ENCODE measurements around the gene CXCL12. TPM values are rescaled to one million over a fixed set of nuclear protein-coding genes. Genes with fewer than 3 reads are reported as not detected.
A peak's percentile ranks its signal among the peaks of the same experiment; 100 is the strongest.

Gene CXCL12
- total RNA-seq (under 1 TPM in 1 of 2 donors, not detected in 1; 0.13 TPM), total RNA-seq (0 reads per million in 2 donors)

DNA sequence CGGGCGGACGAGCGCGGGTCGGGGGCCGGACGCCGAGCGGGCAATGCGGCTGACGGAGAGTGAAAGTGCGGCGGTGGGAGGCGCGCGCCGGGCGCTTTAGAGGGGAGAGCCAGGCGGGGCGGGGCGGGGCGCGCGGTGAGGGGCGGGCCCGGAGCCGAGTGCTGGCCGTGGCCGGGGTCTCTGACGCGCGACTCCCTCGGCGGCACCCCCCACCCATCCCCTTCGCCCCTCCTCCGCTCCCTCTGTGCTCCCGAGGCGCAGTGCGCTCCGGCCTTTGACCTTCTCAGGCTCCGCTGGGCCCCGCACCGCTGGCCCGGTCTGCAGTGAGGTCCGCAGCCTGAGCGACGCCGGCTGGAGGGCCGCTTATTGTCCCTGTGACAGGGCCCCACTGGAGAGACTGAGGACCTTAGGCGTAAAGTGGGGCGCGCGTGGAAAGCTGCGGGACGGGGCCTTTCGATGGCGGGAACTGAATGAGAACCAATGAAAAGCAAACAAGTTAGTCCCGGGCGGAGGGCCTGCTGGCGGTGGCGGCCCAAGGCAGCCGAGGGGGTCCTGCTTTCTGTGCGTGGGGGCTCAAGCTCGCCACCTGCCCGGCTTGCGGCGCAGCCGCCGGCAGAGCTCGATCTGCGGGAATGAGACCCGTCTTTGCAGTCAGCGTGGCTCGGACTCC lies at the start of gene CXCL12:
Gene CXCL12 (minus strand): TSS at position 72 of the 670 bp plus-strand sequence. CDS start 92 bp downstream, outside the sequence.
- H3K27me3 Mint-ChIP-seq = peaks cover 56% of the 10 kb centered on the region
- H3K27ac Mint-ChIP-seq = no peak within 1 kb of the TSS
- H3K4me1 Mint-ChIP-seq = no peaks in the 10 kb centered on the region
- ATAC-seq (no peak), DNase-seq (no peak)
- H3K36me3 Mint-ChIP-seq (ENCODE audit: low read depth) = peaks cover 3% of the 10 kb centered on the region
- no peaks in the 10 kb centered on the region for H3K9me3 ChIP-seq (ENCODE audit: control insufficient read depth, low read length, poor library complexity, severe bottlenecking)
- H3K4me3 Mint-ChIP-seq = peak within 1 kb of the TSS; percentile 63

GRCh38 chr10:44427479-44427878 lies 42.6 kb upstream of the CXCL12 start:
- Mint-ChIP-seq H3K27ac (no peak overlapping the region), H3K27me3 (peaks cover 2% of the 10 kb centered on the region), H3K36me3 (ENCODE audit: low read depth) (no peaks in the 10 kb centered on the region), H3K4me3 (no peak overlapping the region), H3K4me1 (no peaks in the 10 kb centered on the region)
- no peak for DNase-seq
- peaks cover 4% of the 10 kb centered on the region for H3K9me3 ChIP-seq (ENCODE audit: control insufficient read depth, low read length, poor library complexity, severe bottlenecking)
- no peak for ATAC-seq

DNA sequence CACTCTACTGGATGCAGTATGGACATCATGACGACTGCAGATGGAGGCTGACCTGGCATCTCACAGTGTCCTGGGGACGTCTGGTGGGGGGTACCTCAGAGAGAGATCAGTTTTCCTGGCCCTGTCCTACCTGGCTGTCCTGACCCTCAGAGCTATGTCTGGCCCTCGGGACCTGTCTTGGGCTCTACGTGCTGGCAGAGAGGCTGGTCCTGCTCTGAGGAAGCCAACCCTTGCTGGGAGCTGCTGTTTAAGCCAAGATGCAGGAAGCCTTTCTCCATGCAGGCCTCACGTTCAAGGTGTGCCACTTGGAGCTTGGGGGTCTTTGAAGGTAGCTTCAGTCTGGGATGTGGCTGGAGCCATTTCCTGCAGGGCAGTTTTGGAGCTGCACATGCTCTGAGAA lies 42.1 kb upstream of the CXCL12 start:
- no peak for ATAC-seq
- H3K9me3 ChIP-seq (ENCODE audit: control insufficient read depth, low read length, poor library complexity, severe bottlenecking) = peaks cover 4% of the 10 kb centered on the region
- no peak overlapping the region for H3K27ac Mint-ChIP-seq
- DNase-seq = no peak
- H3K36me3 Mint-ChIP-seq (ENCODE audit: low read depth) = no peaks in the 10 kb centered on the region
- H3K27me3 Mint-ChIP-seq = peaks cover 7% of the 10 kb centered on the region
- no peak overlapping the region for H3K4me3 Mint-ChIP-seq
- H3K4me1 Mint-ChIP-seq = no peaks in the 10 kb centered on the region

GRCh38 chr10:44426247-44427034 lies 41.5 kb upstream of the CXCL12 start:
- H3K4me3 Mint-ChIP-seq = no peak overlapping the region
- DNase-seq (no peak), ATAC-seq (no peak)
- H3K27ac Mint-ChIP-seq = no peak overlapping the region
- peaks cover 8% of the 10 kb centered on the region for H3K27me3 Mint-ChIP-seq
- no peaks in the 10 kb centered on the region for H3K36me3 Mint-ChIP-seq (ENCODE audit: low read depth)
- H3K4me1 Mint-ChIP-seq = no peaks in the 10 kb centered on the region
- peaks cover 4% of the 10 kb centered on the region for H3K9me3 ChIP-seq (ENCODE audit: control insufficient read depth, low read length, poor library complexity, severe bottlenecking)

DNA sequence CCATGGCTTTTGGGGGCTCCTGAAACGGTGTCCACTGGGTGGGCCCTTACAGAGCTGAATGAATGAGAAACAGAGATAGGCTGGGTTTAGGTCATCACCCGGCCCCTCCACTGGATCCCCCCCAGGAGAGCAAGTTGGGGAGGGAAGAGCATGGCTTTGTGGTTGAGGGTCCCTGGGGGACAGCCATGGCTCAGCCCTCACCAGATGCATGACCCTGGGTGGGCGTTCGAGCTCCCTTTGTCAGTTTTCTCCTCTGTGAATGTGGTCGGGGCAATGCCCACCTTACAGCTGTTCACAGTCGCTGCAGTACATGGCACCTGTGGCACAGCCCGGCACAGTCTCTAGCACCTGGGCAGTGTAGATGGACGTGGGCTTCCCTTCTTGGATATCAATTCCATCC lies 40.6 kb upstream of the CXCL12 start:
- Mint-ChIP-seq H3K36me3 (ENCODE audit: low read depth) (no peaks in the 10 kb centered on the region), H3K27me3 (peaks cover 8% of the 10 kb centered on the region), H3K4me1 (no peaks in the 10 kb centered on the region), H3K27ac (no peak overlapping the region), H3K4me3 (no peak overlapping the region)
- H3K9me3 ChIP-seq (ENCODE audit: control insufficient read depth, low read length, poor library complexity, severe bottlenecking) = peaks cover 4% of the 10 kb centered on the region
- DNase-seq (no peak), ATAC-seq (no peak)

- Mint-ChIP-seq H3K4me1 (no peaks in the 10 kb centered on the region), H3K36me3 (ENCODE audit: low read depth) (no peaks in the 10 kb centered on the region)
- H3K9me3 ChIP-seq (ENCODE audit: control insufficient read depth, low read length, poor library complexity, severe bottlenecking) = peaks cover 4% of the 10 kb centered on the region
Measured at GRCh38 chr10:44424957-44425356, 40.1 kb upstream of the CXCL12 start.

GRCh38 chr10:44424298-44424697 lies 39.4 kb upstream of the CXCL12 start:
- no peak overlapping the region for H3K27ac Mint-ChIP-seq
- no peak for ATAC-seq

More at GRCh38 chr10:44424957-44425356, 40.1 kb upstream of the CXCL12 start:
- ATAC-seq (no peak), DNase-seq (no peak)
- H3K27ac Mint-ChIP-seq = no peak overlapping the region
- H3K27me3 Mint-ChIP-seq = peaks cover 10% of the 10 kb centered on the region
- H3K4me3 Mint-ChIP-seq = no peak overlapping the region

DNA sequence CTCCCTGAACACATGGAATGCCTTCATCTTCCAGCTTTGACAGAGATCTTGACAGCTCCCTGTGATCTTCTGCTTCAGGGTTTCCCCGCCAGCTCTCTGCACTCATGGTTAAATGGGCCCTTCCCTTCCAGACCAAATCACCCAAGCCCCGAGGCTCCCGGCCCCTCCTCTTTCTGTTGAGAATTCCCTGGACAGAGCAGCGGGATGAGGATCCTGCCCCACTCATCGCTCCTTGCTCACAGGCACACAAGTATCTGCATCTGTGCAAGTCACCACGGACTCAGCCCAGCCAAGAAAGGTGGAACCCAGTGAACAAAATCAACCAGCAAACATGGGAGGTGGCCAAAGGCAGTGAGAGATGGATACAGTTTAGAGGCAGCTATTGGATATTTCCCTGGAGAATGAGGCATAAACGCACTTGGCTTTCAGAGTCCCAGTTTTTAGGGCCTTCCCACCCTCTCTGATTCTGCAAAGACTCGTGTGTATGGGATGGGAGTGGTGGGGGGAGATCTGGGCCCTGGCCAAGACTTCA lies 37.7 kb upstream of the CXCL12 start:
- ATAC-seq = no peak
- DNase-seq = no peak
- no peaks in the 10 kb centered on the region for H3K36me3 Mint-ChIP-seq (ENCODE audit: low read depth)
- H3K27me3 Mint-ChIP-seq = peaks cover 26% of the 10 kb centered on the region
- H3K9me3 ChIP-seq (ENCODE audit: control insufficient read depth, low read length, poor library complexity, severe bottlenecking) = no peaks in the 10 kb centered on the region
- no peak overlapping the region for H3K27ac Mint-ChIP-seq
- no peaks in the 10 kb centered on the region for H3K4me1 Mint-ChIP-seq
- no peak overlapping the region for H3K4me3 Mint-ChIP-seq

More at GRCh38 chr10:44424298-44424697, 39.4 kb upstream of the CXCL12 start:
- H3K27me3 Mint-ChIP-seq = peaks cover 17% of the 10 kb centered on the region
- H3K9me3 ChIP-seq (ENCODE audit: control insufficient read depth, low read length, poor library complexity, severe bottlenecking) = peaks cover under 1% of the 10 kb centered on the region
- no peaks in the 10 kb centered on the region for H3K36me3 Mint-ChIP-seq (ENCODE audit: low read depth)
- no peak for DNase-seq
- no peaks in the 10 kb centered on the region for H3K4me1 Mint-ChIP-seq
- no peak overlapping the region for H3K4me3 Mint-ChIP-seq

DNA sequence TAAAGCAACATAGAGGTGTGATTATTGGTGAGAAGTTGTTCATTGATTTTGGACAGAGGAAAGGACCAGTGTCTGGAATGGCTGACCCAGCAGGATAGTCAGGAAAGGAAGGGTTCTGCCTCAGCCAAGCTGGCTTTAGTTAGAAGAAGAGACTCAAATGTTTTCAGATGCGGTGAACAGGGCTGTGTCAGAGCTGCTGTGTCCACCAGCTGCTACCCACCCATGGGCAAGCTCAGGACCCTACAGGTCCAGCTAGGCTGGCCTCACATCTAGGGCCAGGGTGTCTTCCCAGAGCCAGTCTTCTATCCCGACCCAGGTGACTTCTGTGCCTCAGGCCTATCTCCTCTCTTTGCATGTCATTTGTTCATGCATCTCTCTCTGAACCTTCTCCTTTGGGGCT lies 37.3 kb upstream of the CXCL12 start:
- Mint-ChIP-seq H3K27me3 (peaks cover 31% of the 10 kb centered on the region), H3K4me3 (no peak overlapping the region), H3K27ac (no peak overlapping the region), H3K4me1 (no peaks in the 10 kb centered on the region), H3K36me3 (ENCODE audit: low read depth) (peaks cover 3% of the 10 kb centered on the region)
- ATAC-seq (no peak), DNase-seq (no peak)
- H3K9me3 ChIP-seq (ENCODE audit: control insufficient read depth, low read length, poor library complexity, severe bottlenecking) = no peaks in the 10 kb centered on the region

DNA sequence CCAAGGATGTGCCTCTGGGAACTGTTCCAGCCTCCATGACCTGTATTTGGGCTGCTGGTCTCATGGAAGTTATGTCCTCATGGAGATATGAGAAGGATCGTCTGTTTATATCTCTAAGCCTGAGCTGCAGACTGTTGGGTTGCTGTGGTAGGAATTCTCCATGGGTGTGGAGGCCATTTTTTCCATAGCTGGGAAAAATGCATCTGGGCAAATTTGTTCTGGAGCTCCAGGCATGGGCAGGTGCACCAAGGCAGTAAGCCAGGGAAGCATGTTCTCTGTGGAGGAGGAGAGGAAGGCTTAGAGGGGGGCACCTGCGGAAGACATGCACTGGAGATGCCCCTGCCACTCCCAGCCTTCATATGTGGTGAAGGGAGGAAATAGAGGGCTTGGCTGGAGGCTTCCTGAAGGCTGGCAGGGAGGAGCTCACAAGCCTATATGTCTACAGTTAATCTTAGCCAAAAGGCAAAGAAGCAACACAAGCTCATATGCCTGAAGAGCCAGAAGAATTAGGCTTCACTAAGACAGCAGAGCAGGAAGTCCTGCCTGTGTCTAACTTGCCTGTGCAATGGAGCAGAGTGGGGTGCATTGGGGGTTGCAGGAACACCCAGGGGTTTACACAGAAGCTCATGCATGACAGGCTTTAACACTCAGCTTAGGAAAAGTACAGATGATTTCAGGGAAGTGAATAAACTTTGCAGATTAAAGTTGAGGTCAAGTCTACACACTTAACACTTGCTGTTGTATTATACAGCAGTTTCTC lies 35.1 kb upstream of the CXCL12 start:
- Mint-ChIP-seq H3K4me3 (no peak overlapping the region), H3K36me3 (ENCODE audit: low read depth) (peaks cover 3% of the 10 kb centered on the region)

DNA sequence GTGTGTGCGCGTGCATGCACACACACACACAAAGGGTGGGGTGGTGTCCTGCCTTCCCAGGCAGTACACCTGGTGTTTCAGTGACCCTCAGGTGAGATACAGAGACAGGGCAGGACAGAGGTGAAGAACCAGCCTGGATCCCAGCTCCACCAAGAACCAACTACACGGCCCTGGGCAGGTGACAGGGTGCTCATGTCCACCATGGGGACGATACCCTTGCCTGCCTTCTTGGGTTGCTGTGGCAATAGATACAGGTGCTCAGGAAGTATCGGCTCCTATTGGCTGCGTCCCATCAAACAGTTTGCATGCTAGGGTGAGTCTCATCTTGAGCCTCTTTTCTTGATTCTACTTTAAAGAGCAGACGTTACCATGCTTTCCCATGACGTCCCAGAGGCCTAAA lies 33.7 kb upstream of the CXCL12 start:
- Mint-ChIP-seq H3K36me3 (ENCODE audit: low read depth) (peaks cover 3% of the 10 kb centered on the region), H3K27me3 (peaks cover 32% of the 10 kb centered on the region), H3K4me3 (no peak overlapping the region), H3K27ac (no peak overlapping the region), H3K4me1 (no peaks in the 10 kb centered on the region)
- DNase-seq (no peak), ATAC-seq (no peak)
- no peaks in the 10 kb centered on the region for H3K9me3 ChIP-seq (ENCODE audit: control insufficient read depth, low read length, poor library complexity, severe bottlenecking)

More for the DNA sequence above, 35.1 kb upstream of the CXCL12 start:
- DNase-seq (no peak), ATAC-seq (no peak)
- H3K27me3 Mint-ChIP-seq = peaks cover 32% of the 10 kb centered on the region
- H3K27ac Mint-ChIP-seq = no peak overlapping the region
- no peaks in the 10 kb centered on the region for H3K9me3 ChIP-seq (ENCODE audit: control insufficient read depth, low read length, poor library complexity, severe bottlenecking)
- no peaks in the 10 kb centered on the region for H3K4me1 Mint-ChIP-seq

DNA sequence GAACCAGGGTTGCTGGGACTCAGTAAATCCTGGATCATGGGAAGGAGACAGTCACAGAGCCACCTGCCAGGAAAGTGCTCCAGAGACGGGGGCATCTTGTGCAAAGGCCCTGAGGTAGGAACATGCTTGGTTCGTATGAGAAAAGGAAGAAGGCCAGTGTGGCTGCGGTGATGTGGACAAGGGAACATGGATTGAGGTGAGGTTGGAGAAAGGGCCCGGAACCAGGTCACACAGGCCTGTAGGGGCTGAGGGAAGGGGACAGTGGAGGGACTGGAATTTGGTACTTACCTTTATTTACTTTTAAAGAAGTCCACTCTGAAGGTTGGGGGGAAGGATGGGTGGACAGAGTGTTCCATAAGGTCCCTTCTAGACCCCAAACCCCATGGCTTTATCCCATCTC lies 32.9 kb upstream of the CXCL12 start:
- H3K4me3 Mint-ChIP-seq = no peak overlapping the region
- peaks cover 32% of the 10 kb centered on the region for H3K27me3 Mint-ChIP-seq
- no peaks in the 10 kb centered on the region for H3K9me3 ChIP-seq (ENCODE audit: control insufficient read depth, low read length, poor library complexity, severe bottlenecking)
- peaks cover 3% of the 10 kb centered on the region for H3K36me3 Mint-ChIP-seq (ENCODE audit: low read depth)
- no peak for DNase-seq
- no peak for ATAC-seq
- H3K4me1 Mint-ChIP-seq = no peaks in the 10 kb centered on the region
- H3K27ac Mint-ChIP-seq = no peak overlapping the region

GRCh38 chr10:44416936-44417335 lies 32.0 kb upstream of the CXCL12 start:
- peaks cover 3% of the 10 kb centered on the region for H3K36me3 Mint-ChIP-seq (ENCODE audit: low read depth)
- no peak overlapping the region for H3K4me3 Mint-ChIP-seq
- DNase-seq (no peak), ATAC-seq (no peak)
- H3K27me3 Mint-ChIP-seq = peaks cover 25% of the 10 kb centered on the region
- no peaks in the 10 kb centered on the region for H3K9me3 ChIP-seq (ENCODE audit: control insufficient read depth, low read length, poor library complexity, severe bottlenecking)
- H3K27ac Mint-ChIP-seq = no peak overlapping the region
- no peaks in the 10 kb centered on the region for H3K4me1 Mint-ChIP-seq

Data from T-helper 17 cell (primary cell).